Measurements from ENCODE around the gene PIP5K1A. TPM values are rescaled to one million over a fixed set of nuclear protein-coding genes. Genes with fewer than 3 reads are reported as not detected.

Gene PIP5K1A
- total RNA-seq, 6 experiments from 2014 or later = 85.4 to 98.6 (median 90.6) TPM

DNA sequence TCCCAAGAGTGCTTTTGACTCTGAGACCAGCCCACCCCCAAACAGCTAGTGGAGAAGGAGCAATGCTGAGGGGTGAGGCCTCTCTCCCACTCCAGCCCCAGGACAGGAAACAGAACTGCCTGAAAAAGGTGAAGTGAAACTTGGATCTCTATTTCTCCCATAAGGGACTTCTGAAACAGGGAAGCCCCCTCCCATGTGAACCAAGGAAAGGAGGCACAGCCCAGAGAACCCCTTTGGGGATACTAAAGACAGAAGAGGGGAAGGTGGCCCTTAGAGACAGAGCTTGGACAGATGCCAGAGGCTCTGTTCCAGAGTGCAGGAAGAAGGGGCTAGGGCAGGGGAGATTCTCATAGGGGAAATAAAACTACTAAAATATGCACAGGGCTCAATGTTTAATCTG lies 39.0 kb upstream of the PIP5K1A start:
- H3K27me3 Mint-ChIP-seq (ENCODE audit: insufficient read depth) = no peaks in the 10 kb centered on the region
- no peak for DNase-seq
- no peak overlapping the region for H3K4me3 Mint-ChIP-seq
- no peaks in the 10 kb centered on the region for H3K36me3 Mint-ChIP-seq (ENCODE audit: low read depth)
- peaks cover 5% of the 10 kb centered on the region for H3K4me1 Mint-ChIP-seq (ENCODE audit: low read depth)
- H3K9me3 Mint-ChIP-seq = no peaks in the 10 kb centered on the region
- TF ChIP-seq, protein P1, sequence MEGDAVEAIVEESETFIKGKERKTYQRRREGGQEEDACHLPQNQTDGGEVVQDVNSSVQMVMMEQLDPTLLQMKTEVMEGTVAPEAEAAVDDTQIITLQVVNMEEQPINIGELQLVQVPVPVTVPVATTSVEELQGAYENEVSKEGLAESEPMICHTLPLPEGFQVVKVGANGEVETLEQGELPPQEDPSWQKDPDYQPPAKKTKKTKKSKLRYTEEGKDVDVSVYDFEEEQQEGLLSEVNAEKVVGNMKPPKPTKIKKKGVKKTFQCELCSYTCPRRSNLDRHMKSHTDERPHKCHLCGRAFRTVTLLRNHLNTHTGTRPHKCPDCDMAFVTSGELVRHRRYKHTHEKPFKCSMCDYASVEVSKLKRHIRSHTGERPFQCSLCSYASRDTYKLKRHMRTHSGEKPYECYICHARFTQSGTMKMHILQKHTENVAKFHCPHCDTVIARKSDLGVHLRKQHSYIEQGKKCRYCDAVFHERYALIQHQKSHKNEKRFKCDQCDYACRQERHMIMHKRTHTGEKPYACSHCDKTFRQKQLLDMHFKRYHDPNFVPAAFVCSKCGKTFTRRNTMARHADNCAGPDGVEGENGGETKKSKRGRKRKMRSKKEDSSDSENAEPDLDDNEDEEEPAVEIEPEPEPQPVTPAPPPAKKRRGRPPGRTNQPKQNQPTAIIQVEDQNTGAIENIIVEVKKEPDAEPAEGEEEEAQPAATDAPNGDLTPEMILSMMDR (IDR thresholded peaks at IDR 0.05) = no peak
- H3K27ac Mint-ChIP-seq = no peak overlapping the region

DNA sequence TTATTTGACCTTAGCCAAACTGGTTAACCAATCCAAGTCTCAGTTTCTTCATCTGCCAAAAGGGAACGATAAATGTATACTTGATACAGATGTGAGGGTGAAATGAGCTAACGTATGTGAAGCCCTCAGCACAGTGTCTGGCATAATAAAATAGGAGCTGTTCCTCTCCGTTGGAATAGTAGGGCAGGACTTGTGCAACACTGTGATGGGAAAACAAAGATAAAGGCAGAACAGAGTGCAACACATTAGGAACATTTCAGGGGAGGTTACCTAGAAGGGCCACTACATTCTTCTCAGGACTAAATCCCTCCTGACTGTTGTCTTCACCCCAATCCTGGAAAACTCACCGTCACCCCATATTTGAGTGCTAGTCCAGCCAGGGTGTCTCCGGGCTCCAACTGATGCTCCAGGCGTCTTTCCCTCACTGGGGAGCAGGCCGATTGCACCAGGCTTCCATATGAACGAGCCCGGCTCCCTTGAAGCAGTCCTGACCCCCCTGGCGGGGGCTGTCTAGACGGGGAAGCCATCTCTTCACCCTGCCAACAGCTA lies 33.5 kb upstream of the PIP5K1A start:
- Mint-ChIP-seq H3K27ac (peak overlapping the region; percentile 98), H3K4me1 (ENCODE audit: low read depth) (peaks cover 24% of the 10 kb centered on the region), H3K4me3 (peak overlapping the region; percentile 100), H3K36me3 (ENCODE audit: low read depth) (peaks cover 18% of the 10 kb centered on the region), H3K27me3 (ENCODE audit: insufficient read depth) (peaks cover 3% of the 10 kb centered on the region), H3K9me3 (no peaks in the 10 kb centered on the region)
- no peak for DNase-seq
- TF ChIP-seq, protein P1 (IDR thresholded peaks at IDR 0.05) = no peak

DNA sequence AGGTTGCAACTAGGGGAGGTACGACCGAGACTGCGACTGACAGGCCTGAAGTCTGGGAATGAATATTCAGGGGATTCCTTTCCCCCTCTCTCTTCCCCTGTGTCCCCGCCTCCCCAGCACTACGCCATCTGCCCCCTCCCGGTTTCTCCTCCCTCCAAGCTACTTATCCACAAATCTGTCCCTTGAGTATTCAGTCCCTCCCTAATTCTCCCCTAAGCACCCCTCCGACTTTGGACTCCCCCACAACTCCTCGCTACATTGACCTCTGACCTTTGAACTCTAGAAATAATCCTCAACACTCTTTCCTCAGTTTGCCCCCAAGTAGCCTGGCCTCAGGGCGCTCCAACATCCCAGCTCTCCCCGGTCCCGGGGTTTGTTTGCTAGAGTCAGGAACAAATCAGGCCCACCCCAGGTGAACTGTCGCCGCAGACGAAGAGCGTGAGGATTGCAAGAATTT lies 33.0 kb upstream of the PIP5K1A start:
- Mint-ChIP-seq H3K27me3 (ENCODE audit: insufficient read depth) (peaks cover 3% of the 10 kb centered on the region), H3K36me3 (ENCODE audit: low read depth) (peaks cover 18% of the 10 kb centered on the region), H3K27ac (peak overlapping the region; percentile 98), H3K4me1 (ENCODE audit: low read depth) (peaks cover 24% of the 10 kb centered on the region), H3K9me3 (no peaks in the 10 kb centered on the region), H3K4me3 (peak overlapping the region; percentile 100)
- DNase-seq = no peak
- TF ChIP-seq, protein P1 (IDR thresholded peaks at IDR 0.05) = no peak

DNA sequence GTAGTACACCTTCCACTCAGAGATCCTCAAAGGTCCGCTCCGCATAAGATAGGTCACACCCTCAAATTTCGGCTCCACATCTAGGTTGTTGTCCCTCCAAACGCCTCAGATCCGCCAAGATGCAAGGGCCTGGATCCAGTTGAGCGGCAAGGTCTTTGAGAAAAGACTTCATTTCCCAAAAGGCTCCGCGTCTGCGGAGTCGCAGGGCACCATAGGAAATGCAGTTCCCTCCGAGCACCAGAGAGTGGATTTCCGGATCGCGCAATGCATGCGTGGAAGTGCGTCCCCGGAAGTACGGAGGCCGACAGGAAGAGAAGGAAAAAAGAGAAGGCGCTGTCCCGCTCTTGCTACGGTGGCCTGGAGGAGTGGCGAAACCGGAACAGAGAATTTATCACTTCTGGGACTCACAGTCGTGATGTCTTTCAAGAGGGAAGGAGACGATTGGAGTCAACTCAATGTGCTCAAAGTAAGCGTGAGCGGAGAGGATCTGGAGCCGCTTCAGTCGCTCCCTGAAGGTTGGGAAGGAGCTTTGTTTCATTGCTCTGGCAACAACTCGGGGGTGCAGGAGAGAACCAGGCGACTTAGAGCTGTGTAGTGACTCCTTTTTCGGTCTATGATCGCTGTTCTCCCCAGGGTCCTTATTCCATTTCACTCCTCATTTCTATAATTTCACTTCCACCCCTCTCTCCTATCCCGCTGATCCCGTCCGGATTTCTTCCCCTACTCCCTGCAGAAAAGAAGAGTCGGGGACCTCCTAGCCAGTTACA lies 32.4 kb upstream of the PIP5K1A start, which contains the start of the genes LYSMD1 and SCNM1:
Gene LYSMD1 (minus strand): TSS at position 165 of the 767 bp plus-strand sequence. CDS start 644 bp downstream, outside the sequence.
Gene SCNM1 (plus strand): TSS at position 407 of the 767 bp plus-strand sequence. CDS start 9 bp downstream, at position 416.
- peaks cover 24% of the 10 kb centered on the region for H3K4me1 Mint-ChIP-seq (ENCODE audit: low read depth)
- H3K9me3 Mint-ChIP-seq = no peaks in the 10 kb centered on the region
- TF ChIP-seq, protein P1 (IDR thresholded peaks at IDR 0.05) = no peak; the same call in 1 of the 2 replicates
- peak within 1 kb of the TSS; percentile 98 for H3K27ac Mint-ChIP-seq
- H3K27me3 Mint-ChIP-seq (ENCODE audit: insufficient read depth) = peaks cover 3% of the 10 kb centered on the region
- H3K36me3 Mint-ChIP-seq (ENCODE audit: low read depth) = peaks cover 18% of the 10 kb centered on the region
- peak; percentile 99 for DNase-seq
- H3K4me3 Mint-ChIP-seq = peak within 1 kb of the TSS; percentile 100

DNA sequence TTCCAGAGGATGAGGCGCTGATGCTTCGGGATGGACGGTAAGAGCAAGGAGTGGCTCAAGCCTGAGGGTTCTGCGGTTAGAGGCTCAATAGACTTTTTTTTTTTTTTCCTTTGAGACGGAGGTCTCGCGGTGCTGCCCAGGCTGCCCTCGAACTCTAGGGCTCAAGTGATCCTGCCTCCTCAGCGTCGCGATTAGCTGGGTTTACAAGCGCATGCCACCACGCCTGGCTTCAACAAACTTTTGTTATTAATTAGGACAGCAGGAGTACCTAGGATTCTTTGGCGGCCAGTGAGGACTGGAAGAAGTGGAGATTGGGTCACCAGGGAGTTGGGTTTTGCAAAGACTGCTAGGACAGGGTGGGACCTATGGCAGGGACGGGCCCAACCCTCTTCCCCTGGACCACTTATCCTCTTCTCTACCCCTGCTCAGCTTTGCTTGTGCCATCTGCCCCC lies 31.8 kb upstream of the PIP5K1A start:
- Mint-ChIP-seq H3K9me3 (no peaks in the 10 kb centered on the region), H3K27me3 (ENCODE audit: insufficient read depth) (peaks cover 3% of the 10 kb centered on the region), H3K4me3 (peak overlapping the region; percentile 100), H3K4me1 (ENCODE audit: low read depth) (peaks cover 24% of the 10 kb centered on the region), H3K27ac (peak overlapping the region; percentile 98), H3K36me3 (ENCODE audit: low read depth) (peaks cover 18% of the 10 kb centered on the region)
- TF ChIP-seq, protein P1 (IDR thresholded peaks at IDR 0.05) = no peak
- peak; percentile 80 for DNase-seq

All from HFFc6 (cell line).